Activated CD8-positive, alpha-beta memory T cell treated with anti-CD3 and anti-CD28 coated beads, Interleukin-2, amount 50 U/mL, for 4 hours (primary cell): ENCODE data around the gene SLC29A3.

ENCODE experiments used
- DNase-seq: peaks from one replicate; pipeline ENCODE4 v3.0.0-alpha.2; 2020

Gene SLC29A3

DNA sequence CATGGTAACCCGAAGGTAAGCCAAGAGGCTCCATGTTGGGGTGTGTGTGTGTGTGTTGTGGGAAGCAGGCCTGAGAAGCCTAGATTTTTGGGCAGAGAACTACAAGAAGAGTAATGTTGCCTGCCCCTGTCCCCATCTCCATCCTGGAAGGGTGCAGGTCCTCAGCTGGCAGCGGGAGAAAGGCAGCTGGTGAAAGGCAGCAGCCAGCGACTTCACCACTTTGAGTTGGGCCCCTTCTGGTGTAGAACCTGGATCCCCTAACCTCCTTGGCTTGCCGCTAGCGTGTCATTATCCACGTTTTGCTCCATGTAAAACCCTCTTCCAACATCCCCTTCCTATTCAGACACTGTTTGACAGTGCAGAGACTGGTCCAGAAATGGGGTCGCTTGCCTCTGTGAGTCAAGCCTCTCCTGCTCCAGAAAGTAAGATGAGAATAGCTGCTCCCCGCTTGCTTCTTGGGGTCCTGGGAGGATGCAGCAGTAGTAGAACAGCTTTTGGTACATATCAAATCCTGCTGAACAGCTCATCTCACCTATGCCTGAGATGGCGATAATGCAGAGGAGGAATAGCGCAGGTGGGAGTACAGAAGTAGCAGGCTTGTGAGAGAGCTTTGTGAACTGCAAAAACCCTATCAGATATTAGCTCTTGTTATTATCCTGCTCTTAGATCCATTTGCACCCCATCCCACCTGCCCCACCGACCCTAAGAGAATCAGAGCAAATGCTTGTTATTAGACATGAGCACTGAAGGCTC, 55.6 kb downstream of the SLC29A3 start:
- no peak for DNase-seq

DNA sequence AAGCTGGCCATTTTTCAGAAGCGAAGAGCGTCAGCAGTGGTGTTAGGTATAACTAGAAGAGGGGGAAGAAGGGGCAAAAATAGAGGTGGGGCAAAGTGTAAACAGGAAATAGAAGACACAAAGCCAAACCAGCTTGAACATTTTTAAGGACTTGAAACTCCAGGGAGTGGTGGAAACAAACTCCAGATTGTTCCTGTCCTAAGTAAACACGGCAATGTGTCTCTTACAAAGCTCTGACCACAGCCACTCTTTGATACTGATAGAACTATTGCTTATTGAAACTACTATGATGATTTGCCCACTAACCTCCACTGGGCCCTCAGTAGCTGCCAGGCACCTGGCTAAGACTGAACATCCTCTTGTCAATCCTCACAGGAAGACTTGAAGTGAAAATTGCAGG, 56.9 kb downstream of the SLC29A3 start:
- no peak for DNase-seq

DNA sequence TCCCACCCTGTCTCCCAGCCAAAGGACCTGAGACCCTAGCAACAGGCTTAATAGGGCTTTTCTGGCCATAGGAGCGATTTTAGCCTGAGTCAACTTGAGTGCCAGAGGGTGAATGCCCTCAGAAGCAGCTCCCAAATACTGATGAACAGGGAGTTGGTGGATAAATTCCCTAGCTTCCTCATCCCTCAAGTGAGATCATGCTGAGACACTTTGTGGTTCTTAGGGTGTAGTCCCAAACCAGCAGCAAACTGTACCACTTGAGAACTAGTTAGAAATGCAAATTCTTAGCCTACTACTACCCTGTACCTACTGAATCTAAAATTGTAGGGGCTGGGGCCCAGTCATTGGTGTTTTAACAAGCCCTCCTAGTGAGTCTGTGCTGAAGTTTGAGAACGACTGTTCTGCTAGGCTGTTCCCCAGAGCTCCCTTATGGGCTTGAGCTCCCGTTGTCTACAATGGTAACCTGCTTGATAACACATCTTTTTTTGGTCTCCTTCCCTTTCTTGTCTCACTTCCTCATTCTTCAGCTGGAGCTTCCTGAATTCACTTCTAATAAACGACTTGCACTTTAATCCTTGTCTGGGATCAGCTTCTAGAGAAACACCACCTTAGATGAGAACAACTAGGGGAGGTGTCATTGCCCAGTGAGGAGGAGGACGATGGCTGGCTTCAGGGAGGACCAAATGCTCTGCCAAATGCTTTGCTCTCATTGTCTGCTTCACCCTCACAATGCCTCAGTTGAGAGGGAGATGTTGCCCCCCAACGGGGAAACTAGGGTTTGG, 59.5 kb downstream of the SLC29A3 start:
- DNase-seq = no peak

DNA sequence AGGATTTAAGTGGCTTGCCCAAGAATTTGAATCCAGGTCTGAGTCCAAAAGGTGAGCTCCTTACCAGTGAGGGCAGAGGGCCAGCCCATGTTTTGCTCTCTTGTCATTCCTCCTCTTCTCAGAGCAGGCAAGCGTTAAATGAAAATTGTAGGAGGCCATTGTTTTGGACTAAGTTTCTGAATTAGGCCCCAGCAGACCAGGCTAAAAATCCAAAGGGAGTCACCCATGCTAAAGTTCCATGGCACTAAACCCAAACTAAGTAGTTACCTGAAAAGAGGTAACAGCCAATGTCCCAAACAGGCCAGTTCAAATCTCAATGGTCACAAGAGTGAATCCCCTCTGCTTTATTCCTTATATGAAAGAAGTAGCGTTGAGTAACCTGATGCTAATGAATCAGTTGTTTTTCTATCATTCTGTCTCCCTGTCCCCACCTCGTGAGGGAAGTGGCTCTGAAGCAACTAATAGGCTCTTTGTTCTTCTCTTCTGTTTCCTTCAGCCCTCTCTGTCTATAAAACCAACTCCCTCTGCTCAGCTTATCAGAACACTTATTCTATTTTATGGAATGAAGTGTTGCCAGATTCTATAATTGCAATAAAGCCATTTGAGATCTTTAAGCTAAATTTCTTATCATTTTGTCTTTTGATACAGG, 60.2 kb downstream of the SLC29A3 start:
- no peak for DNase-seq

DNA sequence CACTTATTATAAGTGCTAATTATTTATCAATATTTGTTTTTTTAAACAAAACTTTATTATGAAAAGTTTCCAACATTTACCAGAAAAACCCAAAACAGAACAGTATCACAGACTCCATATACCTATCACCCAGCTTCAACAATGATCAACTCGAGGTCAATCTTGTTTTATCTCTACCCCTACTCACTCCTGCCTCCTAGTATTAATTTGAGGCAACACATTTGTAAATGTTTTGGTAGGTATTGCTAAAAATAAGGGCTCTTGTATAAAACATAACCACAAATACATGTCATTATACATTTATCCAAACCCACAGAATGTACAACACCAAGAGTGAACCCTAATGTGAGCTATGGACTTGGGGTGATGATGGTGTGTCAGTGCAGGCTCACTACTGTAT, 61.8 kb downstream of the SLC29A3 start:
- no peak for DNase-seq

DNA sequence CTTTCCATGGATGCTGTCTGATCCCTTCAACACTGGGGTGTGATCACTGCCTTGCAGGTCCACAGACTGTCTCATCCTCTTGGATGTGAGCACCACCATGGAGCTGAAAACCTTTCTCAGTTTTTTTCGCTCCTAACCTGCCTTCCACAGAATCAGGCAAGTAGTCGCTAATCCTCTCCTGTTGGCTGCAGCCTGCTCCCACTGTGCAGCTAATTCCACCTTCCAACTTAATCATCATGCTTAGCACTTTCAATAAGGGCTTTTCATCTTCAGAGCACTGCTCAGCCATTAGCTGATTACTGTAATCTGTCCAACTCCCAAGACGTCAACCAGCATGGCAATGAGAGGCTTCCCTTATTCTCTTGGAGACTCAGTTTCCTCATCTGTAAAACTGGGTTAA, 62.6 kb downstream of the SLC29A3 start:
- no peak for DNase-seq

DNA sequence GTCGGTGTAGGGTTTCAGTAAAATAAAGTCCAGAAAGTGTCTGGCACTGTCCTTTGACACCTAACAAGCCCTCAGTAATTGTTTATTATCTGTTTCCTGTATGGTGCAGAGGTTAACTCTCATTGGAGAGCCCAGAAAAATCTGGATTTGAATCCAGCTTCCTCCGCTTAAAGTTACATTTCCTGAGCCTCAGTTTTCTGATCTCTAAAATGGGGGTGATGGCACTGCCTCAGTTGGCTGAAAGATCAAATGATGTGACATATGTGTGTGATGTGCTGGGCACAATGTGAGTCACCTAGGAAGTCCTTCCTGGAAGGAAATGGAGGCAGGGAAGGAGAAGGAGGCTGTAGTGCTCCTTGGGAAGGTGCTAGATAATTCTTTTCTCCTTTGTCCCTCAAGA, 63.0 kb downstream of the SLC29A3 start:
- DNase-seq = no peak

DNA sequence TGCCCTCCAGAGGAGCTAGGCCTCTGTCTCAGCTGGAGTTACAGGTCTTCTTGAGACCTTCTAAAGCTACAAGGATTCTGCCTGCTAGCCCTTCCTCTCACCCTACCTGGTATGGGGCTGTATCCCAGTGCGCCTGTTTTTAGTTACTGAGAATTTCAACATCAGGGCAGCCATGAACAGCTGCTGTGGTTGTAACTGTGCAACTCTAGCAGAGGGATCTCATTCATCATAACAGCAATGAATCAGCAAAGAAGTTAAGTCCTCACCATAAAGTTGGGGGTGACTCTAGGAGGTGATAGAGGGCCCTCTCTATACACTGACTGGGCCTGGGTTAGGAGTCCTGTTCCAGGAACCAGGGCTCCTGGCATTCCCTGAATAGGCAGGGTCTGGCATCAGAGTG, 63.7 kb downstream of the SLC29A3 start:
- no peak for DNase-seq

DNA sequence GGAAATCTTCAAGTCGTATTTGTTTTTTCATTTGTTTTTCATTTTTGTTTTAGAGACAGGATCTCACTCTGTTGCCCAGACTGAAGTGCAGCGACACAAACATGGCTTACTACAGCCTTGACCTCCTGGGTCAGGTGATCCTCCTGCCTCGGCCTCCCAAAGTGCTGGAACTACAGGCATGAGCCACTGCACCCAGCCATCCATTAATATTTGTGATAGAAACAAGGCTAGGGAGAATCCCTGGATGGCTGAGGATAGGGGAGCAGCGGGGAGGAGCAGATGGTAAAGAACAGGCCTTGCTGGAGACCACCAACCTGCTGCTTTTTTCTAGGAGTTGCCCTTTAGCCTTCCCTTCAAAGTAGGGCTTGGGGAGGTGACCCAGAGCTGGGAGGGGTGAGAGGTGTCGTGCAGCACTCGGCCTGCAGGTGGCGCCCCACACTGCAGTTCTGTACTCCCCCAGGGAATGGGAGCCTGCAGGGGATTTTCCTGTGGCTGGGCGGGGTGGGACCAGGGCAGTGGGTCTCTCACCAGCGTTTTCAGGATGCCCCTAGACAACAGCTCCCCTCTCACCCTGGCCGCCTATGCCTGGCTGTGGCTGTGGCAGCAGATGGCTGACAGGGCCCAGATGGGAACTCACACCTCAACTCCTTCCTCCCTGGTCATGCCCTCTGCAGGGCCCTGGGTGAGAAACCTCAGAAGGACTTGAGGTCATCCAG, 65.1 kb downstream of the SLC29A3 start:
- DNase-seq = peak; percentile 77

DNA sequence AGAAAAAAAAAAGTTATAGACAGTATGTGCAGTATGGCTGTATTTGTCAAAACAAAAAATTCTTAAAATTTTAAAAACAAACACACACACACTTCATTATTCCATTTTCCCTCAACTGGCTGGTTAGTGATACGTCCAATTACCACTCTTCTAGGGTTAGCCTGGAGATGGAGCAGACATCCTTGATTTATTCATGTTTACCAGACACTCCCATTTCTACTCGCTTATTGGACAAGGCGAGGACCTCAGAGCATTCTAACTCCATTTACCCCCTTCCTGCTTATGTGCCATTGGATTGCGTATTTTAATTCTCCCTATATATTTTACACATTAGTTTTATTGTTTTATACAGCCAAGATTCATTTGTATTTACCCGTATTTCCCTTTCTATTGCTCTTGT, 69.1 kb downstream of the SLC29A3 start:
- no peak for DNase-seq

DNA sequence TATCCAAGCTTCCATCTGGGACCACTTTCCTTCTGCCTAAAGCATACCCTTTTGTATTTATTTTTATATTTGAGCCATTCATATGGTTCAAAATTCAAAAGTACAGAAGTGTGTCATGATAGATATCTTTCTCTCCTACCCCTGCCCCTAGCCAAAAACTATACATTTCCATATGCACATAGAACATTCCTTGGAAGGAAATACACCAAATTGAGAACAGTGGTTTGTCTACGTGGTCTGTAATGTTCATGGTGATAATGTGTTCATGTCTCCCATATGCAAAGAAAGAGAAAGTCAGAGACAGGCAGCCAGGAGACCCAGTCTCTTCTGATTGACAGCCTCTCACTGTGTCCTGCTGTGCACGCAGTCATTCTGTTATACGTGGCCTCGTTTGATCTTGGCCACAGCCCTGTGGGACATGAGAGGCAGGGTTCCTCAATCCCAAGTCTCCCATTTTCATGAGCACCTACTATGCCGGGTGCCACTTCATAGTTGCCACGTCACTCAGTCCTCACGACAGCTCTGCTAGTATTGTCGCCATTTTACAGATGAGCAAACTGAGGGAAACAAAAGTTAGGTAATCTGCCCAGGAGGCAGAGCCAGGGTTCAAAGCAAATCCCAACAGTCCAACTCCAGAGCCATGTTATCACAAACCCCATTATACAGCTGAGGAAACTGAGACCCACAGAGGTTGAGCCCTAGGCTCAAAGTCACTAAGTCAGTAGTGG, 69.7 kb downstream of the SLC29A3 start:
- no peak for DNase-seq

DNA sequence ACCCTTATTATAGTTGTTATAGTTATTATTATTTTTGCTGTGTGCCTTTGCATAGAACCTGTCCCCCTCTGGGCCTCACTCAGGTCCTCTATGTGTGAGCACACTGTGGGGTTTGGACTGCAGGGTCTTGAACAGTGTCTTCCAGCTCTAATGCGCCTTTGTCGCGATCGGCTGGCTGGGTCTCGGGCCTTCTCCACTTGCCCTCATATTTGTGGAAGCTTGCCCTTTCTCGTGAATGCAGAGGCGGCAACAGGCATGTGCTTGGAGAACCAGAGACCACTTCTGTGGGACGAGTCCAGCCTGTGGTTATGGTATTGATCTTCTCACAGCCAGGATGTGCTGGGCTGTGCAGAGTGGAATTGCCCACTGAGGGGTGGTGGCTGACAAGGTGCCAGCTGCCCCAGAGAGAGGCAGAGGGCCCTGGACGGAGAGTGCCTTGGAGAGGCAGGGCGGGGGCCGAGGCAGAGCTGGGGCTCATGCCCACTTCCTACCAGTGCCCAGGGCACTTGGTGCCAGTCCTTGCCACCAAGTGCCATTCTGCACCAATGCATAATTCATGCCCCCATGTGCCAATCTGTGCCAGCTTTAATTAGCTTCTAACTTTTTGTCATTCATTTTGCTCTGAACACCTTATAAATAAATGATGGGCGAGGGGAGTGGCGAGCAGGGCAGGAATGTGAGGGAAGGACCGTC, 70.9 kb downstream of the SLC29A3 start:
- no peak for DNase-seq

DNA sequence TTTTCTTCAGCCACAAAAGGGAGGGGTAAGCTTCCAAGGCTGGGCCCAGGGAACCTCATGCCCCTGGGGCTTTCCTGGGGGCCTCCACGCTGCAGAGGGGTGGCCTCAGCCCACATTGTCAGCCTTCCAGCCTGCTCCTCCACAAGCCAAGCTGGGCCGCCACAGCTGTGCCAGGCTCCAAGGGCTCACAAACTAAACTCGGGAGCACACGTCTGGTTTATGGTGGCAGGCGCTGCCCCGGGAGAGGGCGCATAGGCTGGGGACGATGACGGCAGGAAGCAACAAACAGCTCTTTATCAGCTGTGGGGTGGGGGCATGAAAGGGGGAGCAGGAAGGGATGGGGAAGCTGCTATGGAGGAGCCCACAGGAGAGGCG, 71.4 kb downstream of the SLC29A3 start:
- no peak for DNase-seq

DNA sequence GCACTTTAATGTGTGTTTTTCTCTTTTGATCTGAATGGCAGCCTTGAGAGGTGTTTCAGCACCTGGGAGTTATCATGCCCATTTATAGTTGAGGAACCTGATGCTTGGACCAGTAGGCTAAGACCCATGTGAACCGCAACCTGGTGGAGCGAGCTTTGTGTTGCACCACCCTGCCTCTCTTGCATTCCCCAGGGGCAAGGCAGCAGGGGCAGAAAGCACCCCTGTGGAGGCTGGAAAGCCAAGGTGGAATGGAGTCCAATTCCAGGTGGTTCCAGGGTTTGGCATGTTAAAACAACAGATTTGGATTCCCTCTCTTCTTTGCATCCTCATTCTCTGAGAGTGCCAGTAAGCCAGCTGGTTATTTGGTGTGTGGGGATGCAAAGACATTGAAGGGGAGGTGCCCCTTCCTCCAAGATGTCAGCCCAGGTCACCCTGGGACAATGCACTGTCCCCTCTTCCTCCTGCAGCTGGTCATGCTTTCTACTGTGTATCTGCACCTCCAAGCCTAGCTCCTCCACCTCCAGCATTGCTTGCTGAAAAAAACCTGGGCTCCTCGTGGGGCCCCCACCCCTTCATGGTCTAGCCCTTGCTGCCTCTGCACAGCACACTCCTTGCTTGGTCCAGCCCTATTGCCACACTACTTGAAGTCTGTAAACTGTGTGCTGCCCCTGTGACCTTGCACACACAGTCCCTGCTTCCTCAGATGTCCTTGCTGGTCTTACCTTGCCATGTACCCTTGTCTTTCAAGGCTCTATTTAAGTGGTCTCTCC, 72.0 kb downstream of the SLC29A3 start:
- DNase-seq = no peak

DNA sequence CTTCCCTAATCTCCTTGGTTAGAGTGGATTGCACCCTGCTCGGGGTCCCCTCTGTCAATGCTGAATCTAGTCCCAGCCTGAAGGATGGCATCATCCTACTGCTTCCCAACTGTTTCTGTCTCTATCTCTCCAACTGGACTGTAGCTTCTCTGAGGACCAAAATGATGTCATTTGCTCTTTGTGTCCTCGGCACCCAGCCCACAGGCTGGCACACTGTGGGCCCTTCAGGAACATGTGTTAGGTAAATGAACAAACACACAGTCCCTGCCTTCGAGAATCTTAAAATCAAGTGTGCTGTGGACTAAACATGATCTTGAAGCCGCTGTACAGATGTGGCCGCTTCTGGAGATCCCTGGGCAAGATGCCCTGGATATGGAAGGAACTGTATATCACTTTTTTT, 72.6 kb downstream of the SLC29A3 start:
- DNase-seq = no peak

DNA sequence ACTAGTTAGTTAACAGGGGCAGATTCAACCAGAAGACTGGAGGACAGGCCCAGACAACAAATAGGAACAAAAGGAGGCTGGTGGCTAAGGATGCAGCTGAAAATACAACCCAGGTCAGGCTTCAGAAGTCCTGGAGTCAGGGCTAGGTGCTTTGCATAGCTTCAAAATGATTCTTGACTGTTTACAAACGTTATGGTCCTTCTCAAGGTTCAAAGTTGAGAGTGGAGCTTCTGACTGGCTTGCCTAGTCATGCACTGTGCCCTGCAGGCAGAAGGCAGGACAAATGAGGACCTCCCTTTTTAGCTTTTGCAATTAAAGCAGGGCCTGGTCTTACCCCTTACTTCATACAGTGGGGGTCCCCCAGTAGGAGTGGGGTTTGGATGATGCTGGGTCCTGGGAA, 73.2 kb downstream of the SLC29A3 start:
- no peak for DNase-seq

DNA sequence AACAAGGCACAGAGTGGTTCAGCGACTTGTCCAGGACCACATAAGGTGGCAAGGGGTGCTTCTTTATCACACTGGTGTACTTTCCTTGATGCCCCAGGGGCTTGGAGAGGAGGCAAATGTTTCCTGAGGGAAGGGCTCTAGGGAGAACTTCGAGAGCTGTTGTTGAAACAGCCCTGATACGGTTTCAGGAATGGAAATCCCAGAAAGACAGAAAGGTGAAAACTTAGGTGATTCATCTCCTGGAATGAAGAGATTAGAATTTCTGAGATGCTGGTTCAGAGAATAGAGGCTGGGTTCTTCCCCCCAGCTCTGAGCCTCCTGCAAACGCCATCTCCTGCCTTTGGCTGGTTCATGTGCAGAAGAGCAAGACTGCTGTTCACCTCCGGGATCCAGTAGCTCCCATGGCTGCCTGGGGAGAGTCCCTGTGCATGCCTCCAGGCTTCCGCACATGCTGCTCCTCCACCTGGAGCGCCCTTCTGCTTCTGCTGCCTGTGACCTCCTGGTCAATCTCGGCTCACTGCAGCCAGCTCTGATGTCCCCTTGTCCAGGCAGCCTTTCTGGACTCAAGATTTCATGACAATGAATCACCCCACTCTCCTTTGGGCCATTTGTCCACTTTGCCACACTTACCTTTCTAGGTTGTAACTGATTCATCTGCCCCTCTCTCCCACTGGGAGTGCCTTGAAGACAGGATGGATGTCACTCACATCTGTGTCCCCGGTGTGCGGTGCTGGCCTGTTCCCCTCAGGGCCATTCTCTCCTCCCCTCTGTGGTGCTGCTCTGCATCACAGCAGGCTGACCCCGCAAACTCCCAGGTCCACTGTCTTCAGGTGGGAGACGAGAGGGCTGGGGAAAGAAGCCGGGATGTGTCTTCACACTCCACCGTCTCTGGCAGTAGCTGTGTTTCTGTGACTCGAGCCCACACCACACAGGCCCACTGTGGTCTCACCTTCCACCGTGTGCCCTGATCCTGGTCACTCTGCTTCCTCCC, 74.0 kb downstream of the SLC29A3 start:
- no peak for DNase-seq

DNA sequence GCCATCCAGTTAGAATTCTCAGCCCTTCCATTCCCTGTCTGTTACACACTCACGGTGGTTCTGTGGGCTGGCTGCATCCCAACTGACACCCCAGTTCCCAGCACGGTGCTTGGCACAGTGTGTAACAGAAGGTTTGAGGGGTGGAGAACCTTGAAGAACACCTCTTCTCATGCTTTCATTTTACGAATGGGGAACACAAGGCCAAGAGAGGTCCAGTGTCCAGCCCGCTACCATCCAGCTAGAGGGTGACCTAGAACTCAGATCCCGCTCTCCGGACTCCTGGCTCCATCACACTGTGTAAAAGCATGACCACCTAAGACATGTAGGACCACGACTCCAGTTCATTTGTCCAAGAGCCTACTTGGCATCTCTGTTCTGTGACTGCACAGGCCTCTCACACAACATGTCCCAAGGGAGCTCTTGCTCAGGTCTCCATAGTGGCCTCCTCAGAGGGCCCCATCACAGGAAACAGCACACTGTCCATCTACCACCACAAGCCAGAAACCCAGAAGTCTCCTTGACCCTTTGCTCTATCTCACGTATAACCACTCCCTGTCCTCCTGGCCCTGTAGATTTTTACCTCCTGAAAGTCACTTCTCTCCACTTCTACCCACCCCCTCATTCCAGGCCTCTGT, 74.9 kb downstream of the SLC29A3 start:
- no peak for DNase-seq

DNA sequence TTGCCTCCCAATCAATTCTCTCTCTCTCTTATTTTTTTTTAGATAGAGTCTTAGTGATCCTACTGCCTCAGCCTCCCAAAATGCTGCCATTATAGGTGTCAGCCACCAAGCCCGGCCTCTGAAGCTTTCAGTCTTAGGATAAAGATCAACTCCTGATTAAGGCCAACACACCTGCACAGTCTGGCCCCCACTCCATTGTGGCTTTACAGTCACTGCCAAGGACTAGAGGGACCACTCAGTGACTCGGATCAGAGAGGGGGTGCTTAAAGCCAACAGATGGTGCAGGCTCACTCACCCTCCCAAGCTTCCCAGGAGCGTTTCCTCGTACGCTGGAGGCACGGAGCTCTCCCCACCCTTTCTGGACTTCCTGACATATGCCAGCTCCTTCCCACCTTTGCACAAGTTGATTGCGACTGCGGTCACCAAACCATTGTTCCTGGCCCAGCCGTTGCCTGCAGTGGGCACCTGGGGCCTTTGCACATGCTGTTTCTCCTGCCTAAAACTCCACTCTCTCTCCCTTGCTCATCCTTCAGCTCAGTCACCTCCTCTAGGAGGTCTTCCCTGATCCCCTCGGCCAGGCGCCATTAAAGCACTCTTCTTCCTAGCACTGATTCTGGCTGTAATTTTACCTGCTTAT, 76.0 kb downstream of the SLC29A3 start:
- no peak for DNase-seq
